NCI-H1694 treated with DMSO at 0.1 percent for 48 hours (cell line): ENCODE data around the gene FHL5.
"Not testable (repeated sequence)": the region's sequence is repeated elsewhere in the genome, so short reads cannot be mapped to it uniquely, and the experiment has no call there.

ENCODE experiments used
- DNase-seq: peaks from one replicate; lab custom pipeline; 2025; lab: John Stamatoyannopoulos, UW

FHL5 gene

DNA sequence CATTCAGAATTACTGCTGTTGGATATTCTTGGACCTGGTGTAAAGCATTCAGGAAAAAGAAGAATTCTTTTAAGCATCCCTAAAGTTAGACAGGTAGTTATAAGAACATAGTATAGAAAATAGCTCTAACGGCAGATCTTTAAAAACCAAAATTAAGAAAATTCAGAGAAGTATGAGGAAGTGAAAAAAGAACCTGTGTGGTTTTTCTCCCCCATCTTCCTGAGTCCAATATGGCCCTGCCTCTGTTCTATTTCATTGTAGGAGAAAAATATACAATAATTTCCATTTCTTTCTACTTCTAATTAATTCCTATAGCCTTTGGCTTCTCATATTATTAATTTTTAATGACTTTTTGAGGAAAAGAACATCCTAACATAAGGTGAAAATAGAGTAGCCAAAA, 47.1 kb downstream of the FHL5 start:
- DNase-seq: no peak

- DNase-seq: peak; percentile 82
Observed at GRCh38 chr6:96611342-96611991, 48.5 kb downstream of the FHL5 start.

GRCh38 chr6:96613291-96613999, 50.5 kb downstream of the FHL5 start:
- DNase-seq: no peak

DNA sequence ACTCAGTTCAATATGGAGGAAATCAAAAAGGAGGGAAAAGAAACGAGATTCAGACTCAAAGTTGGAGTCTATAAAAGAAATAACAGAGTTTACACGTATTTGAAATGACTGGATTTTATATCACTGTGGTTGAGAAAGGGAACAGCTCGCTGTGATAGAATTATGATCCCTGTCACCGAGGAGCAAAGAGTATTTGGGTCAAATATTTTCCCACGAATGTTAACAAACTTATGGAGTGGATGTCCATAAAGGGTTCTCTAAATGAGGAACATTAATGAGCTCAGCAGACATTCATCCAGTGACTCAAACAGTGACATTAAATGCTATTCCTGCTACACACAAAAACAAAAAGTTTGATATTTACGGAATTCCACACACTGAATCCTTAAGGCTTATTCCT, 57.9 kb downstream of the FHL5 start:
- DNase-seq: no peak

DNA sequence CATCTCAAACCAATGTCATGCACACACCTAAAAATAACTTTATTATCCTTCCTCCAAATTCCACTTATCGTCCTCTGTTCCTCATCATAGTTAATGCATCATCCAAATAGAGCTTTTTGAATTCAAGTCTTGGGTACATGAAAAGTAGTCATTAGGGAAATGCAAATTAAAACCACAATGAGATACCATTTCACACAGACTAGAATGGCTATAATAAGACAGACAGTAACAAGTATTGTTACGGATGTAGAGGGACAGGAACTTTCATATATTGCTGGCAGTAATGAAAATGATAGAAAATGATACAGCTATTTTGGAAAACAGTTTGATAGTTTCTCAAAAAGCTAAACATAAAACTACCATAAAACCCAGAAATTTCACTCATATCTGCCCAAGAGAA, 59.1 kb downstream of the FHL5 start:
- DNase-seq: no peak

DNA sequence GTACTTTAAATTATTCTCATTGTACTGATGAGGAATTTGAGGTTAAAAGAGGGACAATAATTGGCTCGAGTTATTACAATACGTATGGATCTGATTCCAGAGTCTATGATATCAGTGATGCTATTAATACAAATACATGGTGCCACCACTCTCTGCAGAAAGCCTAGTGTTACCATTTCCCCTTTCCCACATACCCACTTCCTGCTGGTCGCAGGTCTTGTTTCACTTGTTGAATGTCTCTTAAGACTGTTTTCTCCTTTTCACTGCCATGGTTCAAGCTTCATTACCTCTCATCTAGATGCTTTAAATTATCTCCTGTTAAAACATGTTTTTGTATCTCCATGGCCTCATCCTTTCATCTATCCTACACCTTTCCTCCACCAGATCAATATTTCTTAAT, 62.0 kb downstream of the FHL5 start:
- DNase-seq: no peak

GRCh38 chr6:96626759-96627364, 63.9 kb downstream of the FHL5 start:
- peak; percentile 90 for DNase-seq

DNA sequence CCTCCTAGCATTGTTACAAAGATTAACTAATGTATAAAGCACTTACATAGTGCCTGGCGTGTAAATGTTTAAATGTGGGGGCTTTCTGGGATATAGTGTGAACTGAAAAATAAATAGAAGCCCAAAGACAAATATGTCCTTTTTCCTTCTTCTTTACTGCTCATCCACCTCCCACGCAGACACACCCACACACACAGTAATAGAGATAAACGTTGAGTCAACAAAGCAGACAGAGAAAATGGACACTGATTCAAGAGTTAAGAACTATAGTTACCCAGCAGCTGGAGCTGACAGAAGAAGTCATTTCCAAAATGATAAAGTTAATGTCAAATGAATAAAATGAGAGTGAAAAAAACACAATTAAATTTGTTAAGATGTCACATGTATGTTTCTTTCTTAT, 68.3 kb downstream of the FHL5 start:
- no peak for DNase-seq

GRCh38 chr6:96637979-96638378, 75.1 kb downstream of the FHL5 start:
- not testable (repeated sequence) for DNase-seq

- DNase-seq: no peak
Observed at GRCh38 chr6:96645106-96645505, 82.2 kb downstream of the FHL5 start.

DNA sequence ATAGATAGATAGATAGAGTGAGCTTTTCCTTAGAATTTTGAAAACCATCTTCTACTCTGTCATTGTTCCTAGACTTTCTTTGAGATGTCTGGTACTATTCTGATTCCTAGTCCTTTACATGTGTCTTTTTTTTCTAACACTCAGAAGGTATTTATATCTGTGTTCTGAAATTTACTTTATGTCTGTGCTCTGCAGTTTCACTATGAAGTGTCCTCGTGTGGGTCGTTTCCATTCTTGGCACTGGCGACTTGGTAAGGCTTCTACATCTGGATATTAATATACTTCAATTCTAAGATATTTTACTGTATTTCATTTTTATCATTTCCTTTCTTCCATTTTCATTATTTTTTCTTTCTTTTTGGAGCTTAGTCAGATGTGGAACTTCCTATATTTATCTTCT, 87.0 kb downstream of the FHL5 start:
- DNase-seq: no peak

GRCh38 chr6:96651816-96652215, 88.9 kb downstream of the FHL5 start:
- DNase-seq: no peak

GRCh38 chr6:96652552-96652951, 89.6 kb downstream of the FHL5 start:
- no peak for DNase-seq

- DNase-seq: no peak
Observed at GRCh38 chr6:96653181-96653580, 90.3 kb downstream of the FHL5 start.

DNA sequence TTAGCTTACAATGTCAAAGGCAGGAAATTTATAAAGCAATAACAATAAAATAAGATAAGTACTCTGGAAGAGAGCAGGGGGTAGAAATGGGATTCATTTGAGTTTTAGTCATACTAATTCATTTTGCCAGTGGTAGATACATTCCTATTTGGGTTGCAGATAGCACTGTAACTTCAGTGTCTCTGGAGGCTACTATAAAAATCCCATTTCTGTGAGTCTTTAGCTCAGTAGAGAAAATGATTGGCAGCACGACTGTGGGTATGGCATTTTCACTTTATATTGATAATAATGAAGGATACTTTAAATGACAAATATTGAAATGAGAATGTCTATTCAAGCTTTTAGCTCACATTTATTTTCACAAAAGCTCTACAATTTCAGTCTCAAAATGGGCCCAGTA, 93.6 kb downstream of the FHL5 start:
- DNase-seq: no peak

GRCh38 chr6:96657344-96657743, 94.4 kb downstream of the FHL5 start:
- DNase-seq: no peak

- DNase-seq: peak; percentile 38
Observed at GRCh38 chr6:96659084-96659845, 96.3 kb downstream of the FHL5 start.
